H1 (cell line): Measurements from ENCODE around the gene LPIN2. TPM values are rescaled to one million over a fixed set of nuclear protein-coding genes. Genes with fewer than 3 reads are reported as not detected.

Source experiments
- CTCF ChIA-PET: fragments of 300-600 bp; sonication (Branson Sonifier 250); formaldehyde crosslinking; loops from one replicate; lab custom pipeline; 2021; ENCODE audit not compliant: partially characterized antibody; lab: Charles Lee
- POLR2A ChIA-PET: fragments of 300-600 bp; sonication (Branson Sonifier 250); formaldehyde crosslinking; loops from one replicate; lab custom pipeline; 2021; ENCODE audit warnings: inconsistent platforms; ENCODE audit not compliant: partially characterized antibody; lab: Charles Lee
- DNase-seq, 2 experiments: peaks; one replicate each; pipeline versions ENCODE4 v3.0.0 to v3.0.0-alpha.2; 2010 to 2022; ENCODE audit warnings: low spot score in 2 of 2, low read depth in 1 of 2, mixed read lengths in 1 of 2
- FAIRE-seq: peaks from 2 replicates; lab custom pipeline; 2011; peaks lifted over from hg19 to GRCh38; lab: Jason Lieb, UNC
- H2AFZ ChIP-seq: 2 replicates; pipeline ENCODE4 v1.8.1; 2012; ENCODE audit warnings: low read length, inconsistent platforms
- H2AK5ac ChIP-seq: 2 replicates; pipeline ENCODE4 v1.6.1; 2013; ENCODE audit warnings: low read depth, low read length
- H2BK120ac ChIP-seq: replicated peaks from 2 replicates; pipeline ENCODE3; 2013; ENCODE audit warnings: low read depth, low read length, inconsistent platforms
- H2BK12ac ChIP-seq: 2 replicates; pipeline ENCODE4 v1.6.1; 2013; ENCODE audit warnings: low read depth, low read length
- H2BK15ac ChIP-seq: 2 replicates; pipeline ENCODE4 v1.6.1; 2013; ENCODE audit warnings: low read length
- H2BK20ac ChIP-seq: 2 replicates; pipeline ENCODE4 v1.6.1; 2013; ENCODE audit warnings: low read length
- H2BK5ac ChIP-seq: 2 replicates; pipeline ENCODE4 v1.6.1; 2013; ENCODE audit warnings: low read depth, low read length
- H3K14ac ChIP-seq: 2 replicates; pipeline ENCODE4 v1.6.1; 2013; ENCODE audit warnings: inconsistent platforms; ENCODE audit not compliant: insufficient read length
- H3K18ac ChIP-seq: 2 replicates; pipeline ENCODE4 v1.6.1; 2013; ENCODE audit warnings: low read length; ENCODE audit errors: extremely low read depth
- H3K23ac ChIP-seq: 2 replicates; pipeline ENCODE4 v1.6.1; 2013; ENCODE audit warnings: inconsistent platforms; ENCODE audit not compliant: insufficient read length
- H3K23me2 ChIP-seq: 2 replicates; pipeline ENCODE4 v1.6.1; 2013; ENCODE audit warnings: low read depth, low read length
- H3K27ac ChIP-seq: 2 replicates; pipeline ENCODE4 v1.6.1; 2011; ENCODE audit warnings: low read depth, low read length, inconsistent platforms
- H3K27me3 ChIP-seq, 4 experiments: replicated peaks in 1 of 4; 1 replicate in 1 of 4; 2 replicates in 3 of 4; pipeline versions ENCODE4 v1.6.1 to v1.8.1; 2011 to 2013; ENCODE audit warnings: low read length in 3 of 4, mild to moderate bottlenecking in 3 of 4, inconsistent platforms in 2 of 4, mixed read lengths in 2 of 4, moderate library complexity in 1 of 4; ENCODE audit not compliant: control insufficient read depth in 3 of 4, insufficient read depth in 3 of 4; ENCODE audit errors: extremely low read depth in 1 of 4
- H3K36me3 ChIP-seq, 4 experiments: 2 replicates each; pipeline versions ENCODE4 v1.6.1 to v1.8.1; 2011 to 2013; ENCODE audit warnings: mild to moderate bottlenecking in 4 of 4, low read length in 3 of 4, moderate library complexity in 2 of 4, control low read depth in 1 of 4, inconsistent platforms in 1 of 4; ENCODE audit not compliant: insufficient read depth in 4 of 4, control insufficient read depth in 2 of 4
- H3K4ac ChIP-seq: replicated peaks from 2 replicates; pipeline ENCODE3; 2013; ENCODE audit warnings: low read length, low read depth, mixed read lengths, inconsistent platforms; ENCODE audit not compliant: insufficient read length
- H3K4me1 ChIP-seq, 4 experiments: replicated peaks in 1 of 4; 1 replicate in 1 of 4; 2 replicates in 3 of 4; pipeline versions ENCODE4 v1.6.1 to v1.8.1; 2011 to 2013; ENCODE audit warnings: low read length in 3 of 4, inconsistent platforms in 2 of 4, mixed read lengths in 1 of 4; ENCODE audit not compliant: insufficient read depth in 4 of 4, control insufficient read depth in 3 of 4
- H3K4me2 ChIP-seq, 2 experiments: 2 replicates each; pipeline versions ENCODE4 v1.6.1 to v1.8.1; 2011 to 2013; ENCODE audit warnings: low read depth in 2 of 2, low read length in 2 of 2, control low read depth in 1 of 2, inconsistent platforms in 1 of 2, mild to moderate bottlenecking in 1 of 2; ENCODE audit not compliant: insufficient read depth in 1 of 2
- H3K4me3 ChIP-seq, 4 experiments: fragments of 200-600, 300-600 bp in 1 of 4; sonication (generic), shearing (Covaris generic), sonication (Bioruptor Twin) in 1 of 4; 2 replicates each; pipeline versions ENCODE4 v1.5.1 to v1.8.1; 2011 to 2016; ENCODE audit warnings: low read length in 4 of 4, low read depth in 3 of 4, control low read depth in 2 of 4, inconsistent platforms in 2 of 4, mild to moderate bottlenecking in 2 of 4, mixed read lengths in 1 of 4, moderate library complexity in 1 of 4; ENCODE audit not compliant: insufficient read depth in 2 of 4; ENCODE audit errors: extremely low read depth in 1 of 4
- H3K56ac ChIP-seq: replicated peaks from 2 replicates; pipeline ENCODE3; 2013; ENCODE audit warnings: low read depth, mild to moderate bottlenecking, mixed read lengths, low read length, inconsistent platforms; ENCODE audit not compliant: insufficient read length
- H3K79me1 ChIP-seq: 2 replicates; pipeline ENCODE4 v1.6.1; 2013; ENCODE audit warnings: low read depth, low read length, control low read depth
- H3K79me2 ChIP-seq, 2 experiments: 2 replicates each; pipeline versions ENCODE4 v1.6.1 to v1.8.1; 2012 to 2013; ENCODE audit warnings: low read length in 2 of 2, mild to moderate bottlenecking in 2 of 2, inconsistent platforms in 1 of 2; ENCODE audit not compliant: insufficient read depth in 2 of 2, control insufficient read depth in 1 of 2
- H3K9ac ChIP-seq, 4 experiments: replicated peaks in 1 of 4; 1 replicate in 1 of 4; 2 replicates in 3 of 4; pipeline versions ENCODE4 v1.6.1 to v1.8.1; 2011 to 2013; ENCODE audit warnings: low read depth in 3 of 4, low read length in 3 of 4, control low read depth in 2 of 4, mild to moderate bottlenecking in 2 of 4, moderate library complexity in 2 of 4, inconsistent platforms in 1 of 4; ENCODE audit errors: extremely low read depth in 1 of 4
- H3K9me3 ChIP-seq, 2 experiments: 2 replicates each; pipeline versions ENCODE4 v1.6.1 to v1.8.1; 2012 to 2013; ENCODE audit warnings: mild to moderate bottlenecking in 2 of 2, moderate library complexity in 2 of 2, control low read depth in 1 of 2, inconsistent platforms in 1 of 2, low read depth in 1 of 2, low read length in 1 of 2, mixed read lengths in 1 of 2; ENCODE audit not compliant: insufficient read depth in 2 of 2
- H4K20me1 ChIP-seq, 2 experiments: replicated peaks in 1 of 2; 2 replicates each; pipeline versions ENCODE3 to v1.8.1; 2011 to 2013; ENCODE audit warnings: inconsistent platforms in 2 of 2, low read length in 2 of 2, mild to moderate bottlenecking in 1 of 2; ENCODE audit not compliant: insufficient read depth in 2 of 2, control insufficient read depth in 1 of 2
- H4K5ac ChIP-seq: 2 replicates; pipeline ENCODE4 v1.6.1; 2013; ENCODE audit warnings: low read length, low read depth, mixed read lengths, inconsistent platforms; ENCODE audit not compliant: insufficient read length
- H4K8ac ChIP-seq: 2 replicates; pipeline ENCODE4 v1.8.0; 2013; ENCODE audit warnings: mild to moderate bottlenecking, moderate library complexity, low read length, inconsistent platforms; ENCODE audit not compliant: insufficient read depth; ENCODE audit errors: extremely low read depth
- H4K91ac ChIP-seq: replicated peaks from 2 replicates; pipeline ENCODE3; 2013; ENCODE audit warnings: low read length, mixed read lengths, inconsistent platforms; ENCODE audit not compliant: insufficient read length
- ASH2L ChIP-seq: fragments of 200-600, 300-600 bp; sonication (generic); IDR thresholded peaks from one replicate; pipeline ENCODE4 v1.7.1; 2017; ENCODE audit warnings: low read length
- KDM4A ChIP-seq: IDR thresholded peaks from one replicate; pipeline ENCODE4 v1.7.1; 2012; ENCODE audit warnings: low read depth, mild to moderate bottlenecking, moderate library complexity, low read length, inconsistent platforms; ENCODE audit not compliant: severe bottlenecking
- MAX ChIP-seq: IDR thresholded peaks from 2 replicates; pipeline ENCODE4 v1.6.1; 2012; ENCODE audit warnings: inconsistent platforms
- RFX5 ChIP-seq: IDR thresholded peaks from 2 replicates; pipeline ENCODE4 v1.6.1; 2011; ENCODE audit warnings: low read depth, low read length, improper control_type of control experiment, borderline replicate concordance
- SIX5 ChIP-seq: IDR thresholded peaks from 2 replicates; pipeline ENCODE4 v1.6.1; 2011; ENCODE audit warnings: mild to moderate bottlenecking, low read depth, low read length
- SP2 ChIP-seq: IDR thresholded peaks from 2 replicates; pipeline ENCODE4 v1.6.1; 2012; ENCODE audit warnings: mild to moderate bottlenecking, low read length, inconsistent platforms
- WGBS, 2 experiments: shearing (Covaris generic) in 1 of 2; methylation state at CpG; one replicate each; pipeline versions ENCODE4 v1.1.6 to v1.1.7; 2013 to 2015; ENCODE audit warnings: low lambda C conversion rate in 2 of 2, mixed read lengths in 2 of 2, inconsistent platforms in 1 of 2, low coverage in 1 of 2, missing lambda C conversion rate in 1 of 2; ENCODE audit not compliant: insufficient replicate concordance in 2 of 2, insufficient coverage in 1 of 2, insufficient read length in 1 of 2; ENCODE audit errors: extremely low coverage in 1 of 2, missing lambda C conversion rate in 1 of 2; 5-methylcytosine and 5-hydroxymethylcytosine counted together
- polyA plus RNA-seq, 7 experiments: library from polyadenylated mRNA; depleted of rRNA in 3 of 7; stranded (reverse) in 5 of 7; unstranded in 2 of 7; fragments of >200 nt in 5 of 7; fragments of 200-250 nt in 2 of 7; gene quantifications; 1 replicate in 5 of 7; 2 replicates in 1 of 7; 4 replicates in 1 of 7; pipeline versions ENCODE4 v1.2.1 to v1.2.3, GENCODE V29; 2011 to 2013; ENCODE audit warnings: missing spikeins in 2 of 7, mixed read lengths in 2 of 7
- total RNA-seq: library from RNA; stranded (reverse); fragmentation: NEBNext Ultra II Directional; extraction: Animal tissue kit (Norgen Biotek cat#: 25700); gene quantifications from 2 replicates; pipeline ENCODE4 v1.2.1, GENCODE V29; 2021

Gene LPIN2
- total and polyA plus RNA-seq, 2 of the 8 experiments (the other 6 are each of a cell fraction or from before 2014, with no cell fraction given): 7.4 to 14.2 TPM

GRCh38 chr18:2987876-2988790 lies 24.8 kb downstream of the LPIN2 start:
- POLR2A ChIA-PET: interaction anchor here (0.6 kb wide), 1 partner anchor 11 kb away, joined by 3 read pairs; no protein-coding TSS in a partner anchor
- no peaks in the 10 kb centered on the region for H4K20me1 ChIP-seq

More at GRCh38 chr18:2987876-2988790, 24.8 kb downstream of the LPIN2 start:
- FAIRE-seq (no peak), DNase-seq (no peak)
- Histone ChIP-seq H2BK5ac (no peak overlapping the region), H3K56ac (no peak overlapping the region), H3K27ac (no peak overlapping the region), H2BK120ac (no peak overlapping the region), H3K9me3 (no peaks in the 10 kb centered on the region), H3K18ac (no peak overlapping the region), H3K4me2 (no peak overlapping the region), H2BK12ac (no peak overlapping the region), H3K79me1 (peaks cover 5% of the 10 kb centered on the region), H2BK20ac (no peak overlapping the region), H3K4me3 (no peak overlapping the region), H4K91ac (no peak overlapping the region), H4K8ac (no peak overlapping the region), H3K27me3 (no peaks in the 10 kb centered on the region), H3K4me1 (no peaks in the 10 kb centered on the region; a peak in 3 of 7 replicates), H3K14ac (no peak overlapping the region), H3K23ac (no peak overlapping the region), H2BK15ac (no peak overlapping the region), H3K79me2 (peaks cover 0 to 68% of the 10 kb centered on the region in 2 experiments; a peak in 2 of 4 replicates), H3K4ac (no peak overlapping the region), H3K36me3 (no peaks in the 10 kb centered on the region), H3K9ac (no peak overlapping the region), H4K5ac (no peak overlapping the region), H2AFZ (no peak overlapping the region), H3K23me2 (no peaks in the 10 kb centered on the region), H2AK5ac (no peak overlapping the region)
- TF ChIP-seq KDM4A (no peak), SP2 (no peak), ASH2L (no peak), RFX5 (no peak), MAX (no peak), SIX5 (no peak)
- CTCF ChIA-PET: interaction anchor here (1.0 to 1.2 kb wide), 2 partner anchors 8 to 10 kb away, joined by 3 to 4 read pairs; no protein-coding TSS in a partner anchor
- 91% methylated on average over 5 of the region's 5 CpGs; no CpG with 5 or more reads in 1 of the 2 experiments for WGBS, 2 experiments
